HepG2 (cell line): ENCODE measurements around the gene C9orf43. TPM values are rescaled to one million over a fixed set of nuclear protein-coding genes. Genes with fewer than 3 reads are reported as not detected.

Source experiments
- KLF16 ChIP-seq, 2 experiments: sonication (generic) in 1 of 2; formaldehyde crosslinking in 1 of 2; IDR thresholded peaks; 2 replicates each; pipeline versions ENCODE4 v1.6.1 to v1.8.0; 2016 to 2023; ENCODE audit warnings: missing genetic modification reagents in 2 of 2, missing compliant biosample characterization in 1 of 2
- MZF1 ChIP-seq: sonication (generic); formaldehyde crosslinking; IDR thresholded peaks from 2 replicates; pipeline ENCODE4 v1.8.1; 2023; ENCODE audit warnings: mild to moderate bottlenecking, missing genetic modification reagents, borderline replicate concordance
- NFYC ChIP-seq: IDR thresholded peaks from 2 replicates; pipeline ENCODE4 v1.6.1; 2016; ENCODE audit warnings: missing genetic modification reagents, missing compliant biosample characterization
- ZBTB38 ChIP-seq: sonication (generic); formaldehyde crosslinking; IDR thresholded peaks from 2 replicates; pipeline ENCODE4 v1.5.1; 2020; ENCODE audit warnings: mild to moderate bottlenecking, missing genetic modification reagents
- ZNF225 ChIP-seq: sonication (generic); formaldehyde crosslinking; IDR thresholded peaks from 2 replicates; pipeline ENCODE4 v1.4.0; 2020; ENCODE audit warnings: mild to moderate bottlenecking, missing genetic modification reagents
- ZNF282 ChIP-seq: fragments of 450-650 bp; IDR thresholded peaks from 2 replicates; pipeline ENCODE4 v1.6.1; 2018; ENCODE audit not compliant: partially characterized antibody
- ZNF709 ChIP-seq: sonication (generic); formaldehyde crosslinking; IDR thresholded peaks from 2 replicates; pipeline ENCODE4 v1.5.0; 2020; ENCODE audit warnings: mild to moderate bottlenecking, missing genetic modification reagents
- polyA plus RNA-seq, 8 experiments: library from polyadenylated mRNA; depleted of rRNA in 3 of 8; stranded (reverse) in 7 of 8; unstranded in 1 of 8; fragments of >200 nt; fragmentation: Illumina TruSeq in 4 of 8; extraction: Trizol in 4 of 8; gene quantifications; 2 replicates each; pipeline versions ENCODE4 v1.2.1 to v1.2.3, GENCODE V29; 2011 to 2016; ENCODE audit warnings: low read depth in 4 of 8, missing spikeins in 1 of 8, mixed read lengths in 1 of 8; ENCODE audit not compliant: insufficient read depth in 1 of 8
- total RNA-seq, 5 experiments: library from RNA; depleted of rRNA; stranded (reverse); fragments of >200 nt; fragmentation: Illumina TruSeq; extraction: Trizol; gene quantifications; 2 replicates each; pipeline ENCODE4 v1.2.3, GENCODE V29; 2016; ENCODE audit warnings: low read depth in 1 of 5
- TF ChIP-seq, protein P1 (sequence below): sonication (generic); formaldehyde crosslinking; IDR thresholded peaks from 2 replicates; pipeline ENCODE4 v1.5.0; 2020; ENCODE audit warnings: missing genetic modification reagents
- TF ChIP-seq, protein P2 (sequence below): sonication (generic); formaldehyde crosslinking; IDR thresholded peaks from 2 replicates; pipeline ENCODE4 v1.8.0; 2022; ENCODE audit warnings: mild to moderate bottlenecking, missing genetic modification reagents, borderline replicate concordance
- TF ChIP-seq, protein P3 (sequence below): IDR thresholded peaks from 2 replicates; pipeline ENCODE4 v1.6.1; 2016; ENCODE audit warnings: low read depth, missing genetic modification reagents, missing compliant biosample characterization
- TF ChIP-seq, protein P4 (sequence below): sonication (generic); formaldehyde crosslinking; IDR thresholded peaks from 2 replicates; pipeline ENCODE4 v1.8.0; 2022; ENCODE audit warnings: mild to moderate bottlenecking, missing genetic modification reagents, moderate library complexity
- TF ChIP-seq, protein P5 (sequence below): sonication (generic); formaldehyde crosslinking; IDR thresholded peaks from 2 replicates; pipeline ENCODE4 v1.8.0; 2022; ENCODE audit warnings: low read depth, missing genetic modification reagents
- TF ChIP-seq, protein P6 (sequence below): sonication (generic); formaldehyde crosslinking; IDR thresholded peaks from 2 replicates; pipeline ENCODE4 v1.4.0; 2020; ENCODE audit warnings: missing genetic modification reagents

Gene C9orf43
- total and polyA plus RNA-seq, 2 of the 13 experiments (the other 11 are each of a cell fraction or from before 2014, with no cell fraction given) = 0.24 to 0.31 TPM

DNA sequence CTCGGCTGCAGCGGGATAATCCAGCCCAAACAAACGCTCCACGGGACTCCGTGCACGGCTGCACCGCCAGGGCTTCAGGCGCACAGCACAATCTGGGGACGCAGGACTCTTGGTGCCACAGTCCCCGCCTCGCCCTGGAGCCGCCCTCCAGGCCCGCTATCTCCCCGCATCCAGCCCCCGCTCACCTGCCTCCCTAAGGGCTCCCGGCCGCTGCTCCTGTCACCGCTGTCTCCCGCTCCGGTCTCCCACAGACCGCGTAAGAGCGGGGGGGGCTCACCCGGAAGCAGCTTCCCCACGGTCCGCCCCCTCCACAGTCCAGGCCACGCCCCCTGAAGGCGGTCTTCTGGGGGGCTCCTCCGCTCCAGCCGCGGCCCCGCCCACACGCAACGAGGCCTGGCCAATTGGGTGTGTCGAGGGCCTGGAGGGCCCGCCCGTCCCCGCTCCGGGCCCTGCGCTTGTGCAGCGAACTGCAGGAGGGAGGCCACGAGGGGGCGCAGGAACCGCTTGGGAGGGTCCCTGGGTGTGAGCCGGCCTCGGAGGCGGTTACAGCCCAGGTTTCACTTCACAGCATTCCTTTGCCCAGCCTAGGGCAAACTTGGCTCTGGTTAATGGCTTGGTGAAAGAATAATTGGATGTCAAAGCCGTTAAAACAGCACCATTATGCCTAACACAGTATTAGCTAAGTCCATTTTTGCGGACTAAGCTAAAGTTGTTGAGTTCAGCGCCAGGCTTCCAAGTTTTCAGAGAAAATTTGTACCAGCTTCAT lies 9.3 kb upstream of the C9orf43 start, which contains the start of gene ALAD (continued):
- TF ChIP-seq, protein P1, sequence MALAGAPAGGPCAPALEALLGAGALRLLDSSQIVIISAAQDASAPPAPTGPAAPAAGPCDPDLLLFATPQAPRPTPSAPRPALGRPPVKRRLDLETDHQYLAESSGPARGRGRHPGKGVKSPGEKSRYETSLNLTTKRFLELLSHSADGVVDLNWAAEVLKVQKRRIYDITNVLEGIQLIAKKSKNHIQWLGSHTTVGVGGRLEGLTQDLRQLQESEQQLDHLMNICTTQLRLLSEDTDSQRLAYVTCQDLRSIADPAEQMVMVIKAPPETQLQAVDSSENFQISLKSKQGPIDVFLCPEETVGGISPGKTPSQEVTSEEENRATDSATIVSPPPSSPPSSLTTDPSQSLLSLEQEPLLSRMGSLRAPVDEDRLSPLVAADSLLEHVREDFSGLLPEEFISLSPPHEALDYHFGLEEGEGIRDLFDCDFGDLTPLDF (CRISPR knock-in tag) = peak; percentile 49
- TF ChIP-seq ZNF225 (0 out of 2 replicates have a peak, but pooled peaks have one; percentile 40), KLF16 (CRISPR knock-in tag; IDR thresholded peaks at IDR 0.05) (peak in 1 of 2 experiments; percentile 90; a peak in 2 of 4 replicates), ZNF282 (no peak), NFYC (CRISPR knock-in tag) (peak; percentile 78), ZBTB38 (CRISPR knock-in tag) (peak; percentile 71; the same call in 1 of the 2 replicates), MZF1 (CRISPR knock-in tag) (no peak), ZNF709 (CRISPR knock-in tag) (peak; percentile 82)
- TF ChIP-seq, protein P2, sequence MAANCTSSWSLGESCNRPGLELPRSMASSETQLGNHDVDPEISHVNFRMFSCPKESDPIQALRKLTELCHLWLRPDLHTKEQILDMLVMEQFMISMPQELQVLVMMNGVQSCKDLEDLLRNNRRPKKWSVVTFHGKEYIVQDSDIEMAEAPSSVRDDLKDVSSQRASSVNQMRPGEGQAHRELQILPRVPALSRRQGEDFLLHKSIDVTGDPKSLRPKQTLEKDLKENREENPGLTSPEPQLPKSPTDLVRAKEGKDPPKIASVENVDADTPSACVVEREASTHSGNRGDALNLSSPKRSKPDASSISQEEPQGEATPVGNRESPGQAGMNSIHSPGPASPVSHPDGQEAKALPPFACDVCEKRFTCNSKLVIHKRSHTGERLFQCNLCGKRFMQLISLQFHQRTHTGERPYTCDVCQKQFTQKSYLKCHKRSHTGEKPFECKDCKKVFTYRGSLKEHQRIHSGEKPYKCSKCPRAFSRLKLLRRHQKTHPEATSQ (CRISPR knock-in tag) = no peak
- TF ChIP-seq, protein P3, sequence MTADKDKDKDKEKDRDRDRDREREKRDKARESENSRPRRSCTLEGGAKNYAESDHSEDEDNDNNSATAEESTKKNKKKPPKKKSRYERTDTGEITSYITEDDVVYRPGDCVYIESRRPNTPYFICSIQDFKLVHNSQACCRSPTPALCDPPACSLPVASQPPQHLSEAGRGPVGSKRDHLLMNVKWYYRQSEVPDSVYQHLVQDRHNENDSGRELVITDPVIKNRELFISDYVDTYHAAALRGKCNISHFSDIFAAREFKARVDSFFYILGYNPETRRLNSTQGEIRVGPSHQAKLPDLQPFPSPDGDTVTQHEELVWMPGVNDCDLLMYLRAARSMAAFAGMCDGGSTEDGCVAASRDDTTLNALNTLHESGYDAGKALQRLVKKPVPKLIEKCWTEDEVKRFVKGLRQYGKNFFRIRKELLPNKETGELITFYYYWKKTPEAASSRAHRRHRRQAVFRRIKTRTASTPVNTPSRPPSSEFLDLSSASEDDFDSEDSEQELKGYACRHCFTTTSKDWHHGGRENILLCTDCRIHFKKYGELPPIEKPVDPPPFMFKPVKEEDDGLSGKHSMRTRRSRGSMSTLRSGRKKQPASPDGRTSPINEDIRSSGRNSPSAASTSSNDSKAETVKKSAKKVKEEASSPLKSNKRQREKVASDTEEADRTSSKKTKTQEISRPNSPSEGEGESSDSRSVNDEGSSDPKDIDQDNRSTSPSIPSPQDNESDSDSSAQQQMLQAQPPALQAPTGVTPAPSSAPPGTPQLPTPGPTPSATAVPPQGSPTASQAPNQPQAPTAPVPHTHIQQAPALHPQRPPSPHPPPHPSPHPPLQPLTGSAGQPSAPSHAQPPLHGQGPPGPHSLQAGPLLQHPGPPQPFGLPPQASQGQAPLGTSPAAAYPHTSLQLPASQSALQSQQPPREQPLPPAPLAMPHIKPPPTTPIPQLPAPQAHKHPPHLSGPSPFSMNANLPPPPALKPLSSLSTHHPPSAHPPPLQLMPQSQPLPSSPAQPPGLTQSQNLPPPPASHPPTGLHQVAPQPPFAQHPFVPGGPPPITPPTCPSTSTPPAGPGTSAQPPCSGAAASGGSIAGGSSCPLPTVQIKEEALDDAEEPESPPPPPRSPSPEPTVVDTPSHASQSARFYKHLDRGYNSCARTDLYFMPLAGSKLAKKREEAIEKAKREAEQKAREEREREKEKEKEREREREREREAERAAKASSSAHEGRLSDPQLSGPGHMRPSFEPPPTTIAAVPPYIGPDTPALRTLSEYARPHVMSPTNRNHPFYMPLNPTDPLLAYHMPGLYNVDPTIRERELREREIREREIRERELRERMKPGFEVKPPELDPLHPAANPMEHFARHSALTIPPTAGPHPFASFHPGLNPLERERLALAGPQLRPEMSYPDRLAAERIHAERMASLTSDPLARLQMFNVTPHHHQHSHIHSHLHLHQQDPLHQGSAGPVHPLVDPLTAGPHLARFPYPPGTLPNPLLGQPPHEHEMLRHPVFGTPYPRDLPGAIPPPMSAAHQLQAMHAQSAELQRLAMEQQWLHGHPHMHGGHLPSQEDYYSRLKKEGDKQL = no peak
- TF ChIP-seq, protein P4, sequence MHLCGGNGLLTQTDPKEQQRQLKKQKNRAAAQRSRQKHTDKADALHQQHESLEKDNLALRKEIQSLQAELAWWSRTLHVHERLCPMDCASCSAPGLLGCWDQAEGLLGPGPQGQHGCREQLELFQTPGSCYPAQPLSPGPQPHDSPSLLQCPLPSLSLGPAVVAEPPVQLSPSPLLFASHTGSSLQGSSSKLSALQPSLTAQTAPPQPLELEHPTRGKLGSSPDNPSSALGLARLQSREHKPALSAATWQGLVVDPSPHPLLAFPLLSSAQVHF (CRISPR knock-in tag) = no peak
- TF ChIP-seq, protein P5, sequence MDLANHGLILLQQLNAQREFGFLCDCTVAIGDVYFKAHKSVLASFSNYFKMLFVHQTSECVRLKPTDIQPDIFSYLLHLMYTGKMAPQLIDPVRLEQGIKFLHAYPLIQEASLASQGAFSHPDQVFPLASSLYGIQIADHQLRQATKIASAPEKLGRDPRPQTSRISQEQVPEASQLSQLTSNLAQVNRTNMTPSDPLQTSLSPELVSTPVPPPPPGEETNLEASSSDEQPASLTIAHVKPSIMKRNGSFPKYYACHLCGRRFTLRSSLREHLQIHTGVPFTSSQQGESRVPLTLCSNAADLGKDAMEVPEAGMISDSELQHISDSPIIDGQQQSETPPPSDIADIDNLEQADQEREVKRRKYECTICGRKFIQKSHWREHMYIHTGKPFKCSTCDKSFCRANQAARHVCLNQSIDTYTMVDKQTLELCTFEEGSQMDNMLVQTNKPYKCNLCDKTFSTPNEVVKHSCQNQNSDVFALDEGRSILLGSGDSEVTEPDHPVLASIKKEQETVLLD (CRISPR knock-in tag) = 0 out of 2 replicates have a peak, but pooled peaks have one; percentile 36
- TF ChIP-seq, protein P6, sequence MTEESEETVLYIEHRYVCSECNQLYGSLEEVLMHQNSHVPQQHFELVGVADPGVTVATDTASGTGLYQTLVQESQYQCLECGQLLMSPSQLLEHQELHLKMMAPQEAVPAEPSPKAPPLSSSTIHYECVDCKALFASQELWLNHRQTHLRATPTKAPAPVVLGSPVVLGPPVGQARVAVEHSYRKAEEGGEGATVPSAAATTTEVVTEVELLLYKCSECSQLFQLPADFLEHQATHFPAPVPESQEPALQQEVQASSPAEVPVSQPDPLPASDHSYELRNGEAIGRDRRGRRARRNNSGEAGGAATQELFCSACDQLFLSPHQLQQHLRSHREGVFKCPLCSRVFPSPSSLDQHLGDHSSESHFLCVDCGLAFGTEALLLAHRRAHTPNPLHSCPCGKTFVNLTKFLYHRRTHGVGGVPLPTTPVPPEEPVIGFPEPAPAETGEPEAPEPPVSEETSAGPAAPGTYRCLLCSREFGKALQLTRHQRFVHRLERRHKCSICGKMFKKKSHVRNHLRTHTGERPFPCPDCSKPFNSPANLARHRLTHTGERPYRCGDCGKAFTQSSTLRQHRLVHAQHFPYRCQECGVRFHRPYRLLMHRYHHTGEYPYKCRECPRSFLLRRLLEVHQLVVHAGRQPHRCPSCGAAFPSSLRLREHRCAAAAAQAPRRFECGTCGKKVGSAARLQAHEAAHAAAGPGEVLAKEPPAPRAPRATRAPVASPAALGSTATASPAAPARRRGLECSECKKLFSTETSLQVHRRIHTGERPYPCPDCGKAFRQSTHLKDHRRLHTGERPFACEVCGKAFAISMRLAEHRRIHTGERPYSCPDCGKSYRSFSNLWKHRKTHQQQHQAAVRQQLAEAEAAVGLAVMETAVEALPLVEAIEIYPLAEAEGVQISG = peak; percentile 78
